Activated CD8-positive, alpha-beta memory T cell treated with anti-CD3 and anti-CD28 coated beads for 36 hours (primary cell): ENCODE results near the gene RAB13. TPM values are rescaled to one million over a fixed set of nuclear protein-coding genes. Genes with fewer than 3 reads are reported as not detected.

Experiments used
- total RNA-seq, 2 experiments: library from RNA; stranded (reverse); gene quantifications; one replicate each; pipeline ENCODE4 v1.2.3, GENCODE V29; 2021

RAB13 gene
- total RNA-seq, 2 experiments from 2014 or later = 15.5 to 16.6 TPM

Other genes starting within 250 kb of the RAB13 start
- 10 to 100 TPM; 11.2 to 12.1 TPM for gene SLC27A3, start 210.9 kb downstream of the RAB13 start, total RNA-seq
- 10 to 100 TPM; 53.6 to 57.5 TPM for gene GATAD2B, start 63.4 kb downstream of the RAB13 start, total RNA-seq
- 100 to 1,000 TPM; 106 to 108 TPM for gene DENND4B, start 39.6 kb downstream of the RAB13 start, total RNA-seq
- gene CRTC2, start 27.7 kb downstream of the RAB13 start, total RNA-seq = 10 to 100 TPM; 56.8 to 66.9 TPM
- 10 to 100 TPM; 82.4 to 84.8 TPM for gene SLC39A1, start 22.8 kb downstream of the RAB13 start, total RNA-seq
- 1 to 10 TPM; 7.3 to 8.2 TPM for gene CREB3L4, start 18.4 kb downstream of the RAB13 start, total RNA-seq
- 100 to 1,000 TPM; 238 to 239 TPM for gene JTB, start 8.7 kb downstream of the RAB13 start, total RNA-seq
- 1,000 to 10,000 TPM; 1,492 to 1,580 TPM for gene RPS27, start 4.4 kb upstream of the RAB13 start, total RNA-seq
- gene NUP210L, start 168.7 kb upstream of the RAB13 start, total RNA-seq = under 1 TPM in 1 of 2 experiments, not detected in 1; 0.04 TPM
- 100 to 1,000 TPM; 796 to 807 TPM for gene TPM3, start 205.8 kb upstream of the RAB13 start, total RNA-seq
- not detected for gene CFAP141, start 220.0 kb upstream of the RAB13 start, total RNA-seq
- 100 to 1,000 TPM; 267 to 272 TPM for gene UBAP2L, start 234.6 kb upstream of the RAB13 start, total RNA-seq